Measurements from ENCODE around the gene MANEAL. TPM values are rescaled to one million over a fixed set of nuclear protein-coding genes. Genes with fewer than 3 reads are reported as not detected.
A peak's percentile ranks its signal among the peaks of the same experiment; 100 is the strongest.

MANEAL gene
- total RNA-seq, 1 donor from 2014 or later: 5.3 TPM

- intact Hi-C loops (cut with micrococcal nuclease): no loop called here
- Mint-ChIP-seq H3K4me3 (no peak overlapping the region), H3K27me3 (peaks cover 58% of the 10 kb centered on the region), H3K9me3 (no peaks in the 10 kb centered on the region), H3K4me1 (peaks cover 24% of the 10 kb centered on the region), H3K27ac (no peak overlapping the region), H3K36me3 (ENCODE audit: low read depth) (no peaks in the 10 kb centered on the region)
- no peak for TF ChIP-seq CTCF (IDR thresholded peaks at IDR 0.05)
- ChIA-PET CTCF (no interaction called here), POLR2A (no interaction called here)
- no peak for ATAC-seq (ENCODE audit: low read depth)
- no peak for DNase-seq
Measured at GRCh38 chr1:37762516-37762915, 31.1 kb upstream of the MANEAL start.

GRCh38 chr1:37763791-37764413 lies 29.7 kb upstream of the MANEAL start:
- CTCF ChIA-PET: no interaction called here
- ATAC-seq (ENCODE audit: low read depth) (no peak), DNase-seq (no peak)
- Mint-ChIP-seq H3K4me1 (peaks cover 24% of the 10 kb centered on the region), H3K9me3 (no peaks in the 10 kb centered on the region), H3K4me3 (no peak overlapping the region), H3K36me3 (ENCODE audit: low read depth) (no peaks in the 10 kb centered on the region), H3K27ac (no peak overlapping the region), H3K27me3 (peaks cover 67% of the 10 kb centered on the region)
- POLR2A ChIA-PET: no interaction called here
- TF ChIP-seq CTCF (IDR thresholded peaks at IDR 0.05): no peak
- intact Hi-C loops (cut with micrococcal nuclease): loop anchor here (2.0 kb wide), 1 partner anchor 31 kb away; no protein-coding TSS in a partner anchor

GRCh38 chr1:37764414-37764825 lies 29.2 kb upstream of the MANEAL start:
- Mint-ChIP-seq H3K4me3 (no peak overlapping the region), H3K9me3 (no peaks in the 10 kb centered on the region), H3K4me1 (peaks cover 24% of the 10 kb centered on the region), H3K36me3 (ENCODE audit: low read depth) (no peaks in the 10 kb centered on the region), H3K27me3 (peaks cover 72% of the 10 kb centered on the region), H3K27ac (no peak overlapping the region)
- ATAC-seq (ENCODE audit: low read depth) (no peak), DNase-seq (no peak)
- intact Hi-C loops (cut with micrococcal nuclease): loop anchor here (2.0 kb wide), 1 partner anchor 30 kb away; no protein-coding TSS in a partner anchor
- TF ChIP-seq CTCF (IDR thresholded peaks at IDR 0.05): no peak
- POLR2A ChIA-PET: no interaction called here
- CTCF ChIA-PET: no interaction called here

- TF ChIP-seq CTCF (IDR thresholded peaks at IDR 0.05): no peak
- ChIA-PET POLR2A (no interaction called here), CTCF (no interaction called here)
- Mint-ChIP-seq H3K4me1 (peaks cover 24% of the 10 kb centered on the region), H3K36me3 (ENCODE audit: low read depth) (no peaks in the 10 kb centered on the region), H3K27me3 (peaks cover 76% of the 10 kb centered on the region), H3K27ac (no peak within 1 kb of the TSS), H3K9me3 (no peaks in the 10 kb centered on the region), H3K4me3 (peak within 1 kb of the TSS; percentile 50)
- ATAC-seq (ENCODE audit: low read depth) (no peak), DNase-seq (no peak)
- intact Hi-C loops (cut with micrococcal nuclease): loop anchor here (2.0 kb wide), 1 partner anchor 30 kb away; no protein-coding TSS in a partner anchor
Measured at GRCh38 chr1:37764888-37765441, 28.7 kb upstream of the MANEAL start, which contains the start of gene EPHA10. Gene EPHA10, minus strand, starts transcription at chr1:37765120. Its CDS starts 54 bp downstream, at chr1:37765066.

GRCh38 chr1:37765916-37766664 lies 27.6 kb upstream of the MANEAL start:
- POLR2A ChIA-PET: no interaction called here
- CTCF ChIA-PET: no interaction called here
- Mint-ChIP-seq H3K27me3 (peaks cover 80% of the 10 kb centered on the region), H3K4me1 (peaks cover 24% of the 10 kb centered on the region), H3K27ac (no peak overlapping the region), H3K9me3 (no peaks in the 10 kb centered on the region), H3K36me3 (ENCODE audit: low read depth) (no peaks in the 10 kb centered on the region), H3K4me3 (peak overlapping the region; percentile 50)
- TF ChIP-seq CTCF (IDR thresholded peaks at IDR 0.05): no peak
- DNase-seq (no peak), ATAC-seq (ENCODE audit: low read depth) (peak; percentile 57)
- intact Hi-C loops (cut with micrococcal nuclease): loop anchor here (2.0 kb wide), 1 partner anchor 29 kb away; no protein-coding TSS in a partner anchor

All from activated B cell treated with CpG ODN at 0.5 μM for 24 hours (primary cell).